CD8-positive, alpha-beta memory T cell (primary cell): ENCODE data around the gene BAZ1B. TPM values are rescaled to one million over a fixed set of nuclear protein-coding genes. Genes with fewer than 3 reads are reported as not detected.

Source experiments
- polyA plus RNA-seq: library from polyadenylated mRNA; unstranded; fragments of 300-500 nt; fragmentation: Illumina TruSeq; gene quantifications from one replicate; pipeline ENCODE4 v1.2.3, GENCODE V29; 2021
- total RNA-seq, 2 experiments: library from RNA; stranded (reverse); gene quantifications; one replicate each; pipeline ENCODE4 v1.2.3, GENCODE V29; 2021

Gene BAZ1B
- total and polyA plus RNA-seq, 3 experiments from 2014 or later, result 31.1 to 118 (median 112) TPM

Other genes with a start within 250 kb of the BAZ1B start
- gene NSUN5, start 213.5 kb downstream of the BAZ1B start, total RNA-seq, result 10 to 100 TPM; 66.6 to 67.7 TPM
- 42.5 TPM for gene NSUN5, start 213.5 kb downstream of the BAZ1B start, polyA plus RNA-seq
- gene TRIM50, start 194.2 kb downstream of the BAZ1B start, total RNA-seq, result not detected
- gene TRIM50, start 194.2 kb downstream of the BAZ1B start, polyA plus RNA-seq, result not detected
- gene FKBP6, start 194.1 kb downstream of the BAZ1B start, total RNA-seq, result not detected
- gene FKBP6, start 194.1 kb downstream of the BAZ1B start, polyA plus RNA-seq, result not detected
- under 1 TPM; 0.09 to 0.38 TPM for gene FZD9, start 88.5 kb downstream of the BAZ1B start, total RNA-seq
- gene FZD9, start 88.5 kb downstream of the BAZ1B start, polyA plus RNA-seq, result not detected
- gene BCL7B, start 35.4 kb upstream of the BAZ1B start, total RNA-seq, result 10 to 100 TPM; 68.9 to 72.6 TPM
- gene BCL7B, start 35.4 kb upstream of the BAZ1B start, polyA plus RNA-seq, result 101 TPM
- gene TBL2, start 56.3 kb upstream of the BAZ1B start, total RNA-seq, result 10 to 100 TPM; 29.1 to 31.3 TPM
- gene TBL2, start 56.3 kb upstream of the BAZ1B start, polyA plus RNA-seq, result 17.0 TPM
- gene MLXIPL, start 102.2 kb upstream of the BAZ1B start, total RNA-seq, result not detected
- not detected for gene MLXIPL, start 102.2 kb upstream of the BAZ1B start, polyA plus RNA-seq
- under 1 TPM in 1 of 2 experiments, not detected in 1; 0.18 TPM for gene VPS37D, start 145.5 kb upstream of the BAZ1B start, total RNA-seq
- gene VPS37D, start 145.5 kb upstream of the BAZ1B start, polyA plus RNA-seq, result 0.17 TPM
- gene DNAJC30, start 161.2 kb upstream of the BAZ1B start, total RNA-seq, result 10 to 100 TPM; 10.9 to 12.4 TPM
- gene DNAJC30, start 161.2 kb upstream of the BAZ1B start, polyA plus RNA-seq, result 10.0 TPM
- 100 to 1,000 TPM; 102 to 113 TPM for gene BUD23, start 161.3 kb upstream of the BAZ1B start, total RNA-seq
- gene BUD23, start 161.3 kb upstream of the BAZ1B start, polyA plus RNA-seq, result 130 TPM
- gene STX1A, start 197.4 kb upstream of the BAZ1B start, total RNA-seq, result 10 to 100 TPM; 18.4 to 18.8 TPM
- gene STX1A, start 197.4 kb upstream of the BAZ1B start, polyA plus RNA-seq, result 1.5 TPM
- gene ABHD11, start 216.5 kb upstream of the BAZ1B start, total RNA-seq, result 10 to 100 TPM; 23.2 to 26.5 TPM
- 13.1 TPM for gene ABHD11, start 216.5 kb upstream of the BAZ1B start, polyA plus RNA-seq
- gene CLDN3, start 248.0 kb upstream of the BAZ1B start, total RNA-seq, result not detected
- not detected for gene CLDN3, start 248.0 kb upstream of the BAZ1B start, polyA plus RNA-seq